ENCODE data around the gene KDM1B.

- no peak for TF ChIP-seq CTCF (IDR thresholded peaks at IDR 0.05)
- no peak for TF ChIP-seq EP300 (IDR thresholded peaks at IDR 0.05)
- no peak for TF ChIP-seq POLR2A (IDR thresholded peaks at IDR 0.05)
- no peak for TF ChIP-seq POLR2AphosphoS5 (IDR thresholded peaks at IDR 0.05)
Measured at GRCh38 chr6:18162401-18162800, 7.2 kb downstream of the KDM1B start.
